GM18505 (cell line): ENCODE measurements around the gene SLC7A8.

Source experiments
- ATAC-seq: cut with Tn5 transposase; IDR thresholded peaks from one replicate; pipeline ENCODE4 v1.9.1; 2021; ENCODE audit not compliant: unreplicated experiment
- POLR2A ChIP-seq: IDR thresholded peaks from 4 replicates; pipeline ENCODE4 v1.6.1; 2011; ENCODE audit warnings: borderline replicate concordance; ENCODE audit not compliant: insufficient read depth, insufficient read length; ENCODE audit errors: extremely low read depth

The SLC7A8 gene

GRCh38 chr14:23126548-23127278 lies 56.7 kb downstream of the SLC7A8 start:
- no peak for ATAC-seq
- TF ChIP-seq POLR2A, result no peak

DNA sequence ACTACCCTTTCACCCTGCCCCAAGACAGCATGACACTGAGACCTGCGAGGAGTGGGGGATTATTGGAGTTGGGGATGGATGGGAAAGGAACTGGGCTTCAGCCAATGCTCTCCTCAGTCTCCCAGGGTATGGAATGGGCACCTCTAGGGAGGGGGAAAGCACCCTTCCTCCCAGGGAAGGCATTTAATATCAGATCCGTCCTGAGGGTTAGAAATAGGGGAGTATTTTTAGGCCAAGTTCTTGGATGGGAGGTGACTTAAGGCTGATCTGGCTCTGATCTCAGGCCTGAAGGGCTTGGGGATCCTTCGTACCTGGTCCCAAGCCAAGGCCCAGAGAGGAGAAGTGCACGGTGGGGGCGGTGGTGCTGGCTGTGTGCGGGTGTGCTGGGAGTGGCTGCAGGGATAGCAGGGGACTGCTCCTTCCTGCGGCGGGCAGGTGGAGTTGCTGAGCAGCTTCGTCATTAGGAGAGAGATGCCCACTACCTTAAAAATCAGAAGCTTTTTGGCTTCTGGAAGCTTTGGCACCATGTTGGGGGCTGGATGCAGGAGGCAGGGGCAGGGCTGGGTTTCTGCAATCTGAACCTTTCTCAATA lies 57.4 kb downstream of the SLC7A8 start:
- no peak for ATAC-seq
- no peak for TF ChIP-seq POLR2A

- no peak for ATAC-seq
- no peak for TF ChIP-seq POLR2A
Measured at GRCh38 chr14:23125011-23125410, 58.4 kb downstream of the SLC7A8 start.

DNA sequence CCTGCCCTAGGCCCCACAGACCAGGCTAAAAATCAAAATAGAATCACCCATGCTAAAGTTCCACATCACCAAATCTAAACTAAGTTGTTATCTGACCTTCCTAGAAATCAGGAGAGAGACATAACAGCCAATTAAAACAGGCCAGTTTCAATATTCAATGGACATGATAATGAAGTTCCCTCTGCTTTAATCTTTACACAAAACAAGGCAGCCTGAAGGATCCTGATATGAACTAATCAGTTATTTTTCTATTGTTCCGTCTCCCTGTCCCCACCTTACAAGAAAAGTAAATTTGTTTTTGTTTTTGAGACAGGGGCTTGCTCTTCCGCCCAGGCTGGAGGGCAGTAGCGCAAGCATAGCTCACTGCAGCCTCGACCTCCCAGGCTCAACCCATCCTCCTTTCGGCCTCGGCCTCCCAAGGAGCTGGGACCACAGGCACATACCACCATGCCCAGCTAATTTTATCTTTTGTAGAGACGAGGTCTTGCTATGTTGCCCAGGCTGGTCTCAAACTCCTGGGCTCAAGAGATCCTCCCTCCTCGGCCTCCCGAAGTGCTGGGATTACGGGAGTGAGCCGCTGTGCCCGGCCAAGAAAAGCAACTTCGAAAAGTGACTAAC lies 59.0 kb downstream of the SLC7A8 start:
- ATAC-seq, result no peak
- TF ChIP-seq POLR2A, result no peak

- ATAC-seq, result no peak
- TF ChIP-seq POLR2A, result no peak
Measured at GRCh38 chr14:23123419-23123818, 60.0 kb downstream of the SLC7A8 start.

DNA sequence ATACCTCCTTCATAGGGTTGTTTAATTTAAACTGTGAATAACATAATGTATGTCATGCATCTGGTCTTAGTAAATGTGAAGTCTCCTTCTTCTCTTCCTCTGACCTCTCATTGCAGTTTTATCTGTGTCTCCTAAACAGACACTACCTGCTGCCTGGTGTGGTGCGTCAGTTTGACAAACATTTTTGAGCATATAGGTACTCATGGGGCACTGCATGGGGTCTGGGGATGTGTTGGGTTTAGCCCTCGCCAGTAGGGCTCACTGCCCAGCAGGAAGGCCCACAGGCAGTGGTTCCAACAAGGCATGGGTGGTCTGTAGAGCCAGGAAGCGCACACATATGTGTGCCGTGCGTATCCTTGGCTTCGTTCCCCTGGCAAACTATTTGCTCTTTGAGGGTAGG lies 61.4 kb downstream of the SLC7A8 start:
- TF ChIP-seq POLR2A, result no peak
- no peak for ATAC-seq

DNA sequence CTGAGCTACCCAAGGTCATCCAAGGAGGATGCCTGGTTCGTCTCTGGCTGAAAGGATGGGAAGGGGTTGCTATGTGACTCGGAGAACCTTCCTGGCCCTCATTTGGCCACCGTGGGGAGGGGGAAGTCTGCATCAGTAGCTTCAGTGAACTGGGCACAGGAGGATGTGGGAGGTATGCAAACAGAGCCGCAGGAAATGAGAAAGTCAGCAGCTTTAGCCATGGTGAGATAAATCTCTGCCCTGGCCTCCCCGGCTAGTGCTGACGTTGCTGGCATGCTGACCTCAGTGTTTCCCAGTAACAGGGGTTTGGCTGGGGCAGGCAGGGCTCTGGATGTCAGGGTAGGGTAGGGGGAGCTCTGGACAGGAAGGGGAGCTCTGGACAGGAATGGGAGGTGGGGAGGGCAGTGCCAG lies 62.1 kb downstream of the SLC7A8 start:
- peak; percentile 44 for ATAC-seq
- TF ChIP-seq POLR2A, result no peak

GRCh38 chr14:23120541-23121251 lies 62.8 kb downstream of the SLC7A8 start:
- no peak for TF ChIP-seq POLR2A
- ATAC-seq, result peak; percentile 73

GRCh38 chr14:23119363-23120327 lies 63.8 kb downstream of the SLC7A8 start:
- ATAC-seq, result no peak
- no peak for TF ChIP-seq POLR2A

DNA sequence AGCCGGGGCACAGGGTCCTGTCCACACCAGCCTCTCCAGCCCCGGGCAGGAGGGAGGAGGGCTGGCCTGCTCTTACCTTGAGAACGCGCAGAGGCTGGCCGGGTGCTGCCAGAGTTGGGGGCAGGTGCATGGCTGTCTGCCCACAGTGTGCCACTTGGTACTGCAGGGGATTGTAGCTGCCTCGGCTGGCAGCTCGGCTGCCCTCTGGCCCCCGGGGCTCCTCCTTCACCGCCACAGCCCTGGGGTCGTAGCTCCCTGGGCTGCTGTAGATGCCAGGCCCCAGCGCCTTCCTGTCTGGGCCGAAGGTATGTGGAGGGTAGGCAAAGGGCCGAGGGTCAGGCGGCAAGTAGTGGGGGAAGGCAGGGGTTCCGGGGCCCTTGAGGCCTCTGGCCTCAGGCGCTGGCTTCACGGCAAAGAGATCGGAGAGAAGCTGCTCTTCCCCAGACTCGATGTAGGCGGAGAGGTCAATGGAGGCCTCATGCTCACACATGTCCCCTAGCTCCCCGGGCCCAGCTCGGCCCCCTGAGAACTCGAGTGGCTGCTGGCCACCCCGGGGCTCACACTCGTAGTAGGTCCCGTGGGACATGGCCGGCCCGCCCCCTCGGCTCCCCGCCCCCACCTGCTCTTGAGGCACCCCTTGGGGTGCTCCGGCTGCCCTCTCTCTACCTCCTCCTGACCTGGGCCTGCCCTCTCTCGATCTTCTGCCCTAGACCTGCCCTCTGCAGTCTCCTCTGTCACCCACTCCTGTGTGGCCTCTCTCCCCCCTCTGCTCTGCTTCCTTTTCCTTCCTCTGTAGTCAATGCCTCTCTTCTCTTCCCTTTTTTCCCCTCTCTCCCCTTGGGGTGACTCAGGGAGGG lies 64.7 kb downstream of the SLC7A8 start, which contains the start of gene CEBPE:
TSS of gene CEBPE (minus strand) at position 750 of the 857 bp plus-strand sequence. CDS start at position 586, 164 bp downstream.
- TF ChIP-seq POLR2A, result no peak
- ATAC-seq, result no peak

GRCh38 chr14:23117371-23118020 lies 66.0 kb downstream of the SLC7A8 start:
- TF ChIP-seq POLR2A, result no peak
- ATAC-seq, result no peak
